Erythroblast (primary cell): ENCODE results near the gene HTR1D.
"Not testable (repeated sequence)": the region's sequence is repeated elsewhere in the genome, so short reads cannot be mapped to it uniquely, and the experiment has no call there.

Experiments
- DNase-seq, 2 experiments: peaks; one replicate each; lab custom pipeline; 2025; lab: John Stamatoyannopoulos, UW
- GATA1 ChIP-seq: IDR thresholded peaks from 2 replicates; pipeline ENCODE4 v1.6.1; 2011; ENCODE audit warnings: low read depth, mild to moderate bottlenecking, control low read depth, low read length, moderate library complexity
- POLR2A ChIP-seq: IDR thresholded peaks from 2 replicates; pipeline ENCODE4 v1.6.1; 2011; ENCODE audit warnings: mild to moderate bottlenecking, low read length

HTR1D gene

DNA sequence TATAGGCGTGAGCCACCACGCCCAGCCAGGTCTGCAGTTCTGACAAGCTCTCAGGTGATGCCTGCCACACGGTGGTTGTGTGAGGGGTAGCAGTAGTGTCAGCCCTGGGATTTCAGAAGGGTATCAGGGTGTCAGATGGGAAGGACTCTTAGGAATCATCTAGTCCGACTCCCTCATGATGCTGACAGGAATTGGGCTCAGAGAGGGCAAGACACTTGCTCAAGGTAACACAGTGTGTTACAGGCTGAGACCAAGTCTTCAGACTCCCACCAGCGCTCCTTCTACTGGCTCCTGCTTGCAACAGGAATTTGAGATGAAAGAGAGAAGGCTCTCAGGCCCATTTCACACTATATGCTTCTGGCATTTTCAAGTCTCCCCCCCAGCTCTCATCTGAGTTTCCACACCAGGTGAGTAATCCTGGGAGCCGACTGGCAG, 6.9 kb downstream of the HTR1D start:
- TF ChIP-seq POLR2A (no peak), GATA1 (no peak)
- DNase-seq: no peak

- DNase-seq: no peak
- no peak for TF ChIP-seq GATA1
- TF ChIP-seq POLR2A: no peak
Measured at GRCh38 chr1:23209770-23210169, 7.5 kb downstream of the HTR1D start.

GRCh38 chr1:23208527-23208926, 8.8 kb downstream of the HTR1D start:
- TF ChIP-seq POLR2A (no peak), GATA1 (no peak)
- no peak for DNase-seq

DNA sequence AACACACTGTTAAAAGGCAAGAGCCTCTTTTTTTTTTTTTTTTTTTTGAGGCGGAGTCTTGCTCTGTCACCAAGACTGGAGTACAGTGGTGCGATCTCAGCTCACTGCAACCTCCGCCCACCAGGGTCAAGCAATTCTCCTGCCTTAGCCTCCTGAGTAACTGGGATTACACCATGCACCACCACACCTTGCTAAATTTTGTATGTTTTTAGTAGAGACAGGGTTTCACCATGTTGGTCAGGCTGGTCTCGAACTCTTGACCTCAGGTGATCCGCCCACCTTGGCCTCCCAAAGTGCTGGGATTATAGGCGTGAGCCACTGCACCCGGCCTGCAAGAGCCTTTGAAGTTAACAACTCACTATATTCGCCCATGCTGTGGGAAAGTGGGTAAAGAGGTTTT, 9.6 kb downstream of the HTR1D start:
- DNase-seq: not testable (repeated sequence)

- no peak for DNase-seq
- no peak for TF ChIP-seq POLR2A
- no peak for TF ChIP-seq GATA1
Measured at GRCh38 chr1:23202263-23202749, 15.0 kb downstream of the HTR1D start.

- no peak for DNase-seq
Measured at GRCh38 chr1:23200883-23201282, 16.4 kb downstream of the HTR1D start.

DNA sequence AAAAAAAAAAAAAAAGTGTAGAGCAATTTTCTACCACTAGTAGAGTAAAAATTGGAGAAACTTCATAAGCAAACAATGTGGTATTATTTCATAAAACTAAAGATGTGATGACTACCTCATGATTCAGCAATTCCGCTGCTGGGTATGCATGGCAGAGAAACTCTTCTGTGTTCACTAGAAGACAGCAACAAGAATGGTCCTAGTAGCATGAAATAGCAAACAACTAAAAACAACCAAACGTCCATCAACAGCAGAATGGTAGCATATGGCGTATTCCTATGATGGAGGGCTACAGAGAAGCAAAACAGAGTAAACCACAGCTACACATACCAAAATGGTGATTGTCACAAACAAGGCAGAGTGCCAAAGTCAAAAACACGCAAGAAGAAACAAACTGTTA, 18.9 kb downstream of the HTR1D start:
- DNase-seq: no peak
- TF ChIP-seq GATA1: no peak
- no peak for TF ChIP-seq POLR2A

More at GRCh38 chr1:23200883-23201282, 16.4 kb downstream of the HTR1D start:
- no peak for TF ChIP-seq GATA1
- TF ChIP-seq POLR2A: no peak

GRCh38 chr1:23196627-23197328, 20.5 kb downstream of the HTR1D start:
- DNase-seq: no peak
- TF ChIP-seq POLR2A (no peak), GATA1 (no peak)

DNA sequence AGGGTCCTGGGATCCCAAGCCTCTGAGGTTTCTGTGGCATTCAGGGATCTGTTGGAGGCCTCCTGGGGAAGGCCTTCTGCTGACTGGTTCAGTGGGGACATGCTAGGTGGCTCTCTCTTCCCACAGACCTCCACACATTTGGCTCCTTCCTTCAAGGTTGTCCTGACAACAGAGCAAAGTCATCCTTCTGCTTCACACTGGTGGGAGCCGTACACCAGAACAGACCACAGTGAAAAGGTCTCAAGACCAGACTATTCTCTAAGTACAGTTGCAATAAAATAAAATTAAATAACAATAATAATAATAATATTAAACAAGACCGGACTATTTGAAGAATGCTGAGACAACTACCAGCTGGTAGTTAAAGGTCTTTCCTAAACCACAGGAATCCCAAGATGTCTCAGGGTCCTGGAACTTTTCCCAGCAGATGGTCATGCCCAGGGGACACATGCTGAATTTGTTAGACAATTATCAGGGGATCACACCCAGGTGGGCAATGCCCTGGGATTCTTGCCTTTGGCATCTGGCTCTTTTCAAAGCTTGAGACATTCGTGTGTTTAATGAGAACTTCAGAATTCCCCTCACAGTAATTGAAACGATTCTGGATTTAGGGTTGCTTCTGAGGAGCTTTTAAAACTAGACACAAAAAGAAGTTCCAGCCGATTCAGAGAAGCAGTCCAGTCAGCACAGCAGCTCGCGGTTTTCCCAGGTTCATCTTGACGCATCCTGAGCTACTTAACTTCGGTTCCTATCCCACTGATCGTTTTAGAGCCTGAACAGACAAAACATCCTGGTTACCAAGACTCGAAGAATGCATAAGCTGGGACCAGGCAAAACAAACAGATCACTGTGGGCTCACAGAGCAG, 22.9 kb downstream of the HTR1D start:
- TF ChIP-seq POLR2A (no peak), GATA1 (no peak)
- no peak for DNase-seq

DNA sequence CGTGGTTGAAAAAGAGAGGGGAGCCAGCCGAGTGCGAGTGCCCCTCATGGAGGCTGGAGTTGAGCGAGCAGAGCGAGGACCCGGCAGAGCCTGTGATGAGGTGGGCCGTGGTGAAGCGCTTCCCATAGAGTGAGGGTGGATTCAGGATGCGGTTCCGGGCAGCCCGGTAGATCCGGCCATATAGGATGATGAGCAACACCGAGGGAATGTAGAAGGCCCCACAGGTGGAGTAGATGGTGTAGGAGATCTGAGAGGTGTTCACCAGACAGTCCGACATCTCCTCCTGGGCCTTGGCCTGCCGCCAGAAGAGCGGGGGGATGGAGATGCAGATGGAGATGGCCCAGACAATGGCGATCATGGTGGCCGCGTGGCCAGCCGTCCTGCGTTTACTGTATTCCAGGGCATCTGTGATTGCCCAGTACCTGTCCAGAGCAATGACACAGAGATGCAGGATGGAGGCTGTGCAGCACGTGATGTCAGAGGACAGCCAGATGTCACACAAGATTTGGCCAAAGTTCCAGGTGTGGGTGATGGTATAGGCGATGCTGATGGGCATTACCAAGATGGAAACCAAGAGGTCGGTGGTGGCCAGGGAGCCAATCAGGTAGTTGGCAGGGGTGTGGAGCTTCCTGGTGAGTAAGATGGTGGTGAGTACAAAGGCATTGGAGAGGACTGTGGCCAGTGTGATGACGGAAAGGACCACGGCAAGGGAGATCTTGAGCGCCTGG, 23.7 kb downstream of the HTR1D start:
- no peak for DNase-seq
- TF ChIP-seq POLR2A: no peak
- no peak for TF ChIP-seq GATA1

DNA sequence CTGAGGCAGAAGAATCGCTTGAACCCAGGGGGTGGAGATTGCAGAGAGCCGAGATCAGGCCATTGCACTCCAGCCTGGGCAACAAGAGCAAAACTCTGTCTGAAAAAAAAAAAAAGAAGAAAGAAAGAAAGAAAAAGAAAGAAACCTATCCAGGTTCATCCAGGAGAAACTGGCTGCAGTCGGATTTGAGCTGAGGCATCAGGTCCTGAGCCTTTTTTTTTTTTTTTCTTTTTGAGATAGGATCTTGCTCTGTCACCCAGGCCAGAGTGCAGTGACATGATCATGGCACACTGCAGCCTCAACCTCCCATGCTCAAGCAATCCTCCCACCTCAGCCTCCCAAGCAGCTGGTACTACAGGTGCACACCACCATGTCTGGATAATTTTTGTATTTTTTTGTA, 26.1 kb downstream of the HTR1D start:
- no peak for DNase-seq
- TF ChIP-seq POLR2A (no peak), GATA1 (no peak)

GRCh38 chr1:23188936-23189452, 28.3 kb downstream of the HTR1D start:
- DNase-seq: not testable (repeated sequence)

DNA sequence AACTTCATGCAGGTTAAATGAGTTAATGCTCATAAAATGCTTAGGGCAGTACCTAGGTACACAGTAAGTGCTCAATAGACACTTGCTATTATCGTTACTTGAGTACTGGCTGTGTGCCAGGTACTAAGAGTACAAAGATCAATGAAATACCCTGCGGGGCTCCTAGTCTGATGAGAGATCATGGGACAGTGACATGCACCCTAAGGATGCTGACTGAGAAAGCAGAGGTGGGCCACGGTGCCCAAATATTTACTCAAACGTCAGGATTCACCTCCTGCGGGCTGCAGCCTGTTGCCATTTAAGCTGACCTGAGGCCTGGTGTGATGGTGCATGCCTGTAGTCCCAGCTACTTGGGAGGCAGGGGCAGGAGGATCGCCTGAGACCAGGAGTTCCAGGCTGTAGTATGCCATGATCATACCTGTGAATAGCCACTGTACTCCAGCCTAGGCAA, 28.8 kb downstream of the HTR1D start:
- TF ChIP-seq GATA1 (no peak), POLR2A (no peak)
- no peak for DNase-seq
